HUES6 (cell line): ENCODE data around the gene TYMP.
A peak's percentile ranks its signal among the peaks of the same experiment; 100 is the strongest.
"Not testable (repeated sequence)": the region's sequence is repeated elsewhere in the genome, so short reads cannot be mapped to it uniquely, and the experiment has no call there.

Source experiments
- H3K27ac ChIP-seq: 2 replicates; pipeline ENCODE4 v1.7.0; 2013; ENCODE audit warnings: low read depth, mild to moderate bottlenecking, low read length, inconsistent platforms
- H3K27me3 ChIP-seq: 2 replicates; pipeline ENCODE4 v1.6.1; 2013; ENCODE audit warnings: low read length; ENCODE audit not compliant: control insufficient read depth, insufficient read depth
- H3K36me3 ChIP-seq: 2 replicates; pipeline ENCODE4 v1.6.1; 2013; ENCODE audit warnings: low read length; ENCODE audit not compliant: control insufficient read depth, insufficient read depth
- H3K4me1 ChIP-seq: 2 replicates; pipeline ENCODE4 v1.6.1; 2013; ENCODE audit warnings: low read length; ENCODE audit not compliant: control insufficient read depth, insufficient read depth
- H3K4me3 ChIP-seq: 2 replicates; pipeline ENCODE4 v1.5.1; 2013; ENCODE audit warnings: low read depth, low read length
- H3K9ac ChIP-seq: one replicate; pipeline ENCODE4 v1.6.1; 2013; ENCODE audit warnings: mild to moderate bottlenecking, low read length
- H3K9me3 ChIP-seq: 2 replicates; pipeline ENCODE4 v1.6.1; 2013; ENCODE audit warnings: low read depth, low read length; ENCODE audit not compliant: control insufficient read depth, insufficient read depth

The TYMP gene

GRCh38 chr22:50533856-50534711 lies 4.3 kb upstream of the TYMP start:
- H3K9me3 ChIP-seq, H3K4me3 ChIP-seq, H3K27ac ChIP-seq, H3K9ac ChIP-seq, H3K36me3 ChIP-seq: not testable (repeated sequence)
- Histone ChIP-seq H3K27me3 (peaks cover 51% of the 10 kb centered on the region), H3K4me1 (peaks cover 13% of the 10 kb centered on the region)

GRCh38 chr22:50532824-50533796 lies 3.3 kb upstream of the TYMP start:
- H3K4me1 ChIP-seq = peaks cover 13% of the 10 kb centered on the region
- H3K36me3 ChIP-seq = no peaks in the 10 kb centered on the region
- no peak overlapping the region for H3K9ac ChIP-seq
- H3K27ac ChIP-seq = no peak overlapping the region; the same call in 1 of the 2 replicates
- H3K9me3 ChIP-seq = no peaks in the 10 kb centered on the region
- peaks cover 61% of the 10 kb centered on the region for H3K27me3 ChIP-seq
- no peak overlapping the region for H3K4me3 ChIP-seq

GRCh38 chr22:50531962-50532674 lies 2.3 kb upstream of the TYMP start:
- H3K36me3 ChIP-seq = no peaks in the 10 kb centered on the region
- H3K4me3 ChIP-seq = peak overlapping the region; percentile 75
- H3K27me3 ChIP-seq = peaks cover 71% of the 10 kb centered on the region
- no peaks in the 10 kb centered on the region for H3K9me3 ChIP-seq
- no peak overlapping the region for H3K9ac ChIP-seq
- H3K27ac ChIP-seq = no peak overlapping the region
- H3K4me1 ChIP-seq = peaks cover 13% of the 10 kb centered on the region

GRCh38 chr22:50531546-50531961 lies 1.7 kb upstream of the TYMP start:
- Histone ChIP-seq H3K27ac (no peak overlapping the region), H3K4me1 (peaks cover 18% of the 10 kb centered on the region), H3K9ac (no peak overlapping the region), H3K9me3 (no peaks in the 10 kb centered on the region), H3K27me3 (peaks cover 76% of the 10 kb centered on the region), H3K36me3 (no peaks in the 10 kb centered on the region), H3K4me3 (peak overlapping the region; percentile 75)

- Histone ChIP-seq H3K36me3 (no peaks in the 10 kb centered on the region), H3K27me3 (peaks cover 77% of the 10 kb centered on the region), H3K4me3 (peak overlapping the region; percentile 75), H3K9ac (peak overlapping the region; percentile 65), H3K27ac (no peak overlapping the region), H3K9me3 (no peaks in the 10 kb centered on the region), H3K4me1 (peaks cover 19% of the 10 kb centered on the region)
Observed at GRCh38 chr22:50530877-50531545, 1.2 kb upstream of the TYMP start.

- no peaks in the 10 kb centered on the region for H3K36me3 ChIP-seq
- no peaks in the 10 kb centered on the region for H3K9me3 ChIP-seq
- H3K27ac ChIP-seq = no peak overlapping the region
- peaks cover 77% of the 10 kb centered on the region for H3K27me3 ChIP-seq
- H3K4me3 ChIP-seq = peak overlapping the region; percentile 75
- H3K9ac ChIP-seq = peak overlapping the region; percentile 42
- H3K4me1 ChIP-seq = peaks cover 19% of the 10 kb centered on the region
Observed at GRCh38 chr22:50530580-50530876, 716 bp upstream of the TYMP start.

GRCh38 chr22:50529416-50529896 lies 356 bp downstream of the TYMP start:
- no peaks in the 10 kb centered on the region for H3K36me3 ChIP-seq
- H3K27ac ChIP-seq = no peak overlapping the region
- H3K27me3 ChIP-seq = peaks cover 77% of the 10 kb centered on the region
- no peak overlapping the region for H3K9ac ChIP-seq
- peaks cover 18% of the 10 kb centered on the region for H3K4me1 ChIP-seq
- peak overlapping the region; percentile 75 for H3K4me3 ChIP-seq
- no peaks in the 10 kb centered on the region for H3K9me3 ChIP-seq

GRCh38 chr22:50528682-50529415 lies 963 bp downstream of the TYMP start:
- Histone ChIP-seq H3K27ac (no peak overlapping the region), H3K36me3 (peaks cover under 1% of the 10 kb centered on the region; the same call in 1 of the 2 replicates), H3K4me1 (peaks cover 12% of the 10 kb centered on the region), H3K9ac (no peak overlapping the region), H3K4me3 (no peak overlapping the region), H3K9me3 (no peaks in the 10 kb centered on the region), H3K27me3 (peaks cover 74% of the 10 kb centered on the region)

GRCh38 chr22:50527921-50528681 lies 1.7 kb downstream of the TYMP start:
- H3K27me3 ChIP-seq = peaks cover 66% of the 10 kb centered on the region

More at GRCh38 chr22:50527921-50528681, 1.7 kb downstream of the TYMP start:
- peaks cover 11% of the 10 kb centered on the region for H3K4me1 ChIP-seq
- H3K9me3 ChIP-seq = no peaks in the 10 kb centered on the region
- H3K9ac ChIP-seq = no peak overlapping the region
- H3K36me3 ChIP-seq = peaks cover 8% of the 10 kb centered on the region
- H3K4me3 ChIP-seq = no peak overlapping the region
- H3K27ac ChIP-seq = no peak overlapping the region
